Activated T-helper 2 cell treated with anti-CD3 and anti-CD28 coated beads, Interferon-gamma antibody, Interleukin-2, Interleukin-4, amounts not matched to agents 10 μg/mL and 5 μg/mL and 100 μg/mL, durations not matched to agents 14 hours and 24 hours and 36 hours (primary cell): Measurements from ENCODE around the gene ZSWIM8. TPM values are rescaled to one million over a fixed set of nuclear protein-coding genes. Genes with fewer than 3 reads are reported as not detected.

Experiments
- DNase-seq: peaks from one replicate; pipeline ENCODE4 v3.0.0; 2021; ENCODE audit warnings: low spot score
- H3K27ac Mint-ChIP-seq: one replicate; pipeline ENCODE4 v1.8.0; 2021; ENCODE audit warnings: mixed read lengths
- H3K27me3 Mint-ChIP-seq: one replicate; pipeline ENCODE4 v1.8.0; 2021; ENCODE audit warnings: low read depth, mixed read lengths
- H3K36me3 Mint-ChIP-seq: one replicate; pipeline ENCODE4 v1.8.0; 2021; ENCODE audit warnings: low read depth, mixed read lengths
- H3K4me1 Mint-ChIP-seq: one replicate; pipeline ENCODE4 v1.8.0; 2021; ENCODE audit warnings: low read depth, mixed read lengths
- H3K4me3 Mint-ChIP-seq: one replicate; pipeline ENCODE4 v1.8.0; 2021; ENCODE audit warnings: low read depth, mild to moderate bottlenecking, moderate library complexity, mixed read lengths
- H3K9me3 Mint-ChIP-seq: one replicate; pipeline ENCODE4 v1.8.0; 2021; ENCODE audit warnings: mixed read lengths
- intact Hi-C: fragments of 100-400 bp; cut with micrococcal nuclease; formaldehyde crosslinking; loops from one replicate; pipeline ENCODE4 v1.15.1; 2023
- total RNA-seq: library from RNA; stranded (reverse); gene quantifications from 2 replicates; pipeline ENCODE4 v1.2.3, GENCODE V29; 2022

The ZSWIM8 gene
- total RNA-seq, 1 donor from 2014 or later, result 50.0 TPM

- H3K4me3 Mint-ChIP-seq, result no peak overlapping the region
- DNase-seq, result no peak
- intact Hi-C loops, result no loop called here
- H3K9me3 Mint-ChIP-seq, result no peaks in the 10 kb centered on the region
- peaks cover 22% of the 10 kb centered on the region for H3K36me3 Mint-ChIP-seq
- no peaks in the 10 kb centered on the region for H3K27me3 Mint-ChIP-seq
- H3K27ac Mint-ChIP-seq, result no peak overlapping the region
- H3K4me1 Mint-ChIP-seq, result no peaks in the 10 kb centered on the region
Measured at GRCh38 chr10:73836427-73836980, 51.1 kb downstream of the ZSWIM8 start.

- intact Hi-C loops, result no loop called here
- Mint-ChIP-seq H3K27me3 (no peaks in the 10 kb centered on the region), H3K27ac (no peak overlapping the region), H3K36me3 (peaks cover 25% of the 10 kb centered on the region), H3K9me3 (no peaks in the 10 kb centered on the region), H3K4me1 (no peaks in the 10 kb centered on the region), H3K4me3 (no peak overlapping the region)
- no peak for DNase-seq
Measured at GRCh38 chr10:73837072-73837471, 51.7 kb downstream of the ZSWIM8 start.

GRCh38 chr10:73838008-73838567 is 52.7 kb downstream of the ZSWIM8 start:
- DNase-seq, result no peak
- intact Hi-C loops, result no loop called here
- no peak overlapping the region for H3K27ac Mint-ChIP-seq
- peaks cover 33% of the 10 kb centered on the region for H3K36me3 Mint-ChIP-seq
- no peaks in the 10 kb centered on the region for H3K4me1 Mint-ChIP-seq
- H3K27me3 Mint-ChIP-seq, result no peaks in the 10 kb centered on the region
- no peaks in the 10 kb centered on the region for H3K9me3 Mint-ChIP-seq
- H3K4me3 Mint-ChIP-seq, result no peak overlapping the region

- intact Hi-C loops, result no loop called here
- no peak for DNase-seq
- no peak overlapping the region for H3K27ac Mint-ChIP-seq
- no peaks in the 10 kb centered on the region for H3K9me3 Mint-ChIP-seq
- H3K4me1 Mint-ChIP-seq, result no peaks in the 10 kb centered on the region
- no peaks in the 10 kb centered on the region for H3K27me3 Mint-ChIP-seq
- H3K36me3 Mint-ChIP-seq, result peaks cover 39% of the 10 kb centered on the region
- H3K4me3 Mint-ChIP-seq, result no peak overlapping the region
Measured at GRCh38 chr10:73838827-73839226, 53.4 kb downstream of the ZSWIM8 start.

- DNase-seq, result no peak
- Mint-ChIP-seq H3K36me3 (peaks cover 38% of the 10 kb centered on the region), H3K27ac (no peak overlapping the region), H3K4me1 (no peaks in the 10 kb centered on the region), H3K27me3 (no peaks in the 10 kb centered on the region), H3K9me3 (no peaks in the 10 kb centered on the region), H3K4me3 (no peak overlapping the region)
- intact Hi-C loops, result no loop called here
Measured at GRCh38 chr10:73839276-73839966, 54.0 kb downstream of the ZSWIM8 start.

- Mint-ChIP-seq H3K4me3 (no peak overlapping the region), H3K9me3 (no peaks in the 10 kb centered on the region), H3K27me3 (no peaks in the 10 kb centered on the region), H3K4me1 (no peaks in the 10 kb centered on the region), H3K27ac (no peak overlapping the region), H3K36me3 (peaks cover 38% of the 10 kb centered on the region)
- intact Hi-C loops, result no loop called here
- DNase-seq, result no peak
Measured at GRCh38 chr10:73840056-73840402, 54.6 kb downstream of the ZSWIM8 start.

GRCh38 chr10:73840403-73841060 is 55.1 kb downstream of the ZSWIM8 start:
- intact Hi-C loops, result no loop called here
- Mint-ChIP-seq H3K27ac (no peak overlapping the region), H3K4me1 (no peaks in the 10 kb centered on the region), H3K9me3 (no peaks in the 10 kb centered on the region), H3K27me3 (no peaks in the 10 kb centered on the region), H3K36me3 (peaks cover 40% of the 10 kb centered on the region), H3K4me3 (no peak overlapping the region)
- no peak for DNase-seq

GRCh38 chr10:73841061-73841421 is 55.6 kb downstream of the ZSWIM8 start:
- Mint-ChIP-seq H3K27ac (no peak overlapping the region), H3K4me1 (no peaks in the 10 kb centered on the region), H3K9me3 (no peaks in the 10 kb centered on the region), H3K4me3 (no peak overlapping the region), H3K27me3 (no peaks in the 10 kb centered on the region), H3K36me3 (peaks cover 45% of the 10 kb centered on the region)
- no peak for DNase-seq
- intact Hi-C loops, result no loop called here

- Mint-ChIP-seq H3K4me1 (no peaks in the 10 kb centered on the region), H3K36me3 (peaks cover 50% of the 10 kb centered on the region), H3K4me3 (no peak overlapping the region), H3K9me3 (no peaks in the 10 kb centered on the region), H3K27me3 (no peaks in the 10 kb centered on the region), H3K27ac (no peak overlapping the region)
- intact Hi-C loops, result no loop called here
- DNase-seq, result no peak
Measured at GRCh38 chr10:73841526-73842285, 56.3 kb downstream of the ZSWIM8 start.

- intact Hi-C loops, result no loop called here
- Mint-ChIP-seq H3K36me3 (peaks cover 50% of the 10 kb centered on the region), H3K27ac (no peak overlapping the region), H3K27me3 (no peaks in the 10 kb centered on the region), H3K4me1 (no peaks in the 10 kb centered on the region), H3K9me3 (no peaks in the 10 kb centered on the region), H3K4me3 (no peak overlapping the region)
- no peak for DNase-seq
Measured at GRCh38 chr10:73842349-73842748, 56.9 kb downstream of the ZSWIM8 start.

GRCh38 chr10:73843261-73843660 is 57.9 kb downstream of the ZSWIM8 start:
- Mint-ChIP-seq H3K4me1 (no peaks in the 10 kb centered on the region), H3K9me3 (no peaks in the 10 kb centered on the region), H3K27ac (no peak overlapping the region), H3K36me3 (peaks cover 55% of the 10 kb centered on the region), H3K4me3 (no peak overlapping the region), H3K27me3 (no peaks in the 10 kb centered on the region)
- intact Hi-C loops, result no loop called here
- DNase-seq, result no peak

- H3K36me3 Mint-ChIP-seq, result peaks cover 70% of the 10 kb centered on the region
- H3K4me1 Mint-ChIP-seq, result peaks cover 11% of the 10 kb centered on the region
- intact Hi-C loops, result loop anchor here (5.0 kb wide), 1 partner anchor 95 kb away; no protein-coding TSS in a partner anchor
- no peak for DNase-seq
- H3K4me3 Mint-ChIP-seq, result no peak overlapping the region
- H3K27me3 Mint-ChIP-seq, result no peaks in the 10 kb centered on the region
- no peak overlapping the region for H3K27ac Mint-ChIP-seq
- no peaks in the 10 kb centered on the region for H3K9me3 Mint-ChIP-seq
Measured at GRCh38 chr10:73847031-73847430, 61.6 kb downstream of the ZSWIM8 start.
